Right lobe of liver (tissue), 6 donors: ENCODE results near the gene FTH1. TPM values are rescaled to one million over a fixed set of nuclear protein-coding genes. Genes with fewer than 3 reads are reported as not detected.

Experiments used
- ATAC-seq, 4 donors: fragments of 200-7000 bp; cut with Tn5 transposase; one replicate each; pipeline ENCODE4 v1.9.1; 2020; ENCODE audit warnings: mild to moderate bottlenecking in 4 of 4, moderate library complexity in 4 of 4
- DNase-seq, 3 donors: peaks; one replicate each; pipeline ENCODE4 v3.0.0-alpha.2; 2020
- H3K27ac ChIP-seq, 3 donors: fragments of 200-600 bp; one replicate each; pipeline ENCODE4 v1.8.0; 2022
- H3K27me3 ChIP-seq, 2 donors: fragments of 200-600 bp; one replicate each; pipeline ENCODE4 v1.8.0; 2022
- H3K36me3 ChIP-seq, 4 donors: fragments of 200-600 bp; sonication (generic) in 1 of 4; one replicate each; pipeline versions ENCODE4 v1.5.1 to v1.8.0; 2017 to 2022; ENCODE audit warnings: control low read depth in 1 of 4
- H3K4me1 ChIP-seq, 4 donors: fragments of 200-600 bp; sonication (generic) in 1 of 4; one replicate each; pipeline versions ENCODE4 v1.5.1 to v1.8.0; 2017 to 2022; ENCODE audit warnings: control low read depth in 1 of 4
- H3K4me3 ChIP-seq, 3 donors: fragments of 200-600 bp; one replicate each; pipeline ENCODE4 v1.8.0; 2022
- H3K9me3 ChIP-seq, 4 donors: fragments of 200-600 bp; sonication (generic) in 1 of 4; one replicate each; pipeline versions ENCODE4 v1.5.1 to v1.8.0; 2017 to 2022; ENCODE audit warnings: control low read depth in 1 of 4
- CTCF ChIP-seq, 4 donors: fragments of 200-600 bp in 3 of 4; fragments of 450-650 bp in 1 of 4; IDR thresholded peaks; one replicate each; pipeline versions ENCODE4 v1.5.1 to v1.8.0; 2016 to 2022; ENCODE audit warnings: antibody characterized with exemption in 4 of 4, mild to moderate bottlenecking in 2 of 4
- POLR2A ChIP-seq: fragments of 450-650 bp; IDR thresholded peaks from one replicate; pipeline ENCODE4 v1.6.1; 2017; ENCODE audit warnings: antibody characterized with exemption, mild to moderate bottlenecking
- WGBS: methylation state at CpG from one replicate; pipeline ENCODE4 v1.1.6; 2018; ENCODE audit warnings: low coverage, low lambda C conversion rate; ENCODE audit not compliant: insufficient coverage; ENCODE audit errors: missing lambda C conversion rate; 5-methylcytosine and 5-hydroxymethylcytosine counted together
- intact Hi-C, 2 donors: fragments of 100-400 bp; cut with DNase I; formaldehyde crosslinking; loops; one replicate each; pipeline versions ENCODE4 v1.11.2 to v1.14.1; 2022
- long read RNA-seq: library from polyadenylated mRNA; unstranded; transcript quantifications from one replicate; pipeline ENCODE4 v2.0.0, GENCODE V29; 2019
- total RNA-seq, 6 experiments: library from RNA; depleted of rRNA in 2 of 6; stranded (reverse); fragments of >200 nt in 2 of 6; fragmentation: NEBNext Ultra II Directional in 3 of 6; extraction: Animal tissue kit (Norgen Biotek cat#: 25700) in 3 of 6; gene quantifications; one replicate each; pipeline versions ENCODE4 v1.1.0 to v1.2.4, GENCODE V29; 2016 to 2023
- donor health status: DM: no; HTN: yes; CAD: no.
- donor health status: DM: no; HTN: no; CAD: no.
- donor health status: DM: no; HTN: no; CAD: no.
- donor health status: DM: no; HTN: yes; CAD: no.
- donor health status: DM: no; HTN: yes; CAD: no.

Gene FTH1
- total RNA-seq: 1,000 to 10,000 TPM; 1,131 to 2,981 (median 2,140) TPM
- long read RNA-seq, transcript FTH1-201 (4 exons, 1,229 nt): major isoform, 5,212 of 5,262 reads
- long read RNA-seq, partial matches to known transcripts: 23 of 5,262 reads
- long read RNA-seq, other reads (novel, unspliced or antisense): 17 of 5,262 reads

- DNase-seq: peak; percentile 94 to 96 (median 96)
- WGBS: 0% methylated on average over 2 of the region's 93 CpGs
These were observed at the start of gene FTH1 for GRCh38 chr11:61967116-61967923. TSS of gene FTH1 (minus strand) at chr11:61967634. CDS start at chr11:61967425, 209 bp downstream.

GRCh38 chr11:62015615-62016014, 48.2 kb upstream of the FTH1 start:
- 70% methylated on average over 5 of the region's 7 CpGs for WGBS
- Histone ChIP-seq H3K9me3 (no peaks in the 10 kb centered on the region), H3K27me3 (no peaks in the 10 kb centered on the region), H3K4me3 (no peak overlapping the region), H3K27ac (no peak overlapping the region), H3K36me3 (no peaks in the 10 kb centered on the region), H3K4me1 (peaks cover 0 to 9% (median 0%) of the 10 kb centered on the region in 4 donors)
- TF ChIP-seq POLR2A (no peak), CTCF (IDR thresholded peaks at IDR 0.05) (no peak)
- DNase-seq (no peak), ATAC-seq (peak; percentile 54 to 64 (median 58))
- intact Hi-C loops: no loop called here

More at GRCh38 chr11:61967116-61967923, at the start of gene FTH1:
- intact Hi-C loops: no loop called here
- TF ChIP-seq CTCF (IDR thresholded peaks at IDR 0.05) (no peak), POLR2A (peak; percentile 100)
- Histone ChIP-seq H3K4me3 (peak within 1 kb of the TSS; percentile 60 to 98 (median 87)), H3K9me3 (no peaks in the 10 kb centered on the region), H3K27ac (peak within 1 kb of the TSS; percentile 93), H3K4me1 (peaks cover 0 to 62% (median 24%) of the 10 kb centered on the region in 4 donors), H3K36me3 (peaks cover 0 to 28% (median 14%) of the 10 kb centered on the region in 4 donors), H3K27me3 (no peaks in the 10 kb centered on the region)
- peak; percentile 64 to 86 (median 78) for ATAC-seq

GRCh38 chr11:62013537-62014476, 46.4 kb upstream of the FTH1 start:
- intact Hi-C loops: no loop called here
- 69% methylated on average over 7 of the region's 15 CpGs for WGBS
- no peak for TF ChIP-seq CTCF (IDR thresholded peaks at IDR 0.05)
- TF ChIP-seq POLR2A: no peak
- no peaks in the 10 kb centered on the region for H3K36me3 ChIP-seq
- no peaks in the 10 kb centered on the region for H3K4me1 ChIP-seq
- no peak for ATAC-seq
- H3K9me3 ChIP-seq: no peaks in the 10 kb centered on the region
- peak in 1 of 3 donors; percentile 45 for DNase-seq
- H3K27ac ChIP-seq: no peak overlapping the region
- H3K27me3 ChIP-seq: no peaks in the 10 kb centered on the region
- no peak overlapping the region for H3K4me3 ChIP-seq

GRCh38 chr11:62012832-62013461, 45.5 kb upstream of the FTH1 start:
- no peak overlapping the region for H3K4me3 ChIP-seq
- intact Hi-C loops: no loop called here
- WGBS: 30% methylated on average over 2 of the region's 5 CpGs
- no peaks in the 10 kb centered on the region for H3K36me3 ChIP-seq
- no peak for TF ChIP-seq POLR2A
- no peak for TF ChIP-seq CTCF (IDR thresholded peaks at IDR 0.05)
- no peak overlapping the region for H3K27ac ChIP-seq
- no peaks in the 10 kb centered on the region for H3K27me3 ChIP-seq
- H3K9me3 ChIP-seq: no peaks in the 10 kb centered on the region
- H3K4me1 ChIP-seq: no peaks in the 10 kb centered on the region
- DNase-seq (peak in 1 of 3 donors; percentile 41), ATAC-seq (peak in 3 of 4 donors; percentile 25 to 69 (median 29))
